NB4 (cell line): ENCODE results near the gene MOB2.

Source experiments
- DNase-seq: peaks from one replicate; pipeline ENCODE4 v3.0.0; 2010; ENCODE audit warnings: low read depth
- H3K4me3 ChIP-seq: one replicate; pipeline ENCODE4 v1.5.1; 2011; ENCODE audit warnings: mild to moderate bottlenecking, low read depth, low read length, moderate library complexity
- MYC ChIP-seq: IDR thresholded peaks from 2 replicates; pipeline ENCODE4 v1.6.1; 2011; ENCODE audit warnings: low read depth, low read length
- POLR2A ChIP-seq: IDR thresholded peaks from 2 replicates; pipeline ENCODE4 v1.6.1; 2011; ENCODE audit warnings: mild to moderate bottlenecking; ENCODE audit not compliant: insufficient read length; ENCODE audit errors: extremely low read depth
- TF ChIP-seq, protein P1 (sequence below): IDR thresholded peaks from one replicate; pipeline ENCODE4 v1.5.1; 2012; ENCODE audit warnings: low read depth, low read length
- TF ChIP-seq, protein P2 (sequence below): IDR thresholded peaks from 2 replicates; pipeline ENCODE4 v1.6.1; 2011; ENCODE audit warnings: low read depth, low read length

MOB2 gene

DNA sequence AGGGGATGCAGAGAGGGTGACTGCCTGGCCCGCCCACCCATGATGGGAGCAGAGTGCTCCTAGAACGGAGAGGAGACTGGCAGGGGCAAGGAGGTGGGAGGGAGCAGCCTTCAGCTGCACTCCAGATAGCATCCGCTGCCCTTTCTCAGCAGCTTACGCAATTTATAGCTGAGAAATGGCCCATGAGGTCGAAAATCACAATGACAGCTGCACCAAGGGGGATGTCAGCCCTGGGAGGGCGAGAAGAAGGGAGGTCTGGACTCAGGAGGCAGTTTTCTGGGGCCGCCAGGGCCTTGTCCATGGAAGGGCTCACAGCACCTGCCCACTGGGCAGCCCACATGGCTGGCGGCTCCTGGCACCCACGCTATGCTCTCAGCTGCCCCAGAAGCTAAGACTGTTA lies 17.6 kb upstream of the MOB2 start:
- TF ChIP-seq POLR2A (no peak), MYC (no peak)
- TF ChIP-seq, protein P1, sequence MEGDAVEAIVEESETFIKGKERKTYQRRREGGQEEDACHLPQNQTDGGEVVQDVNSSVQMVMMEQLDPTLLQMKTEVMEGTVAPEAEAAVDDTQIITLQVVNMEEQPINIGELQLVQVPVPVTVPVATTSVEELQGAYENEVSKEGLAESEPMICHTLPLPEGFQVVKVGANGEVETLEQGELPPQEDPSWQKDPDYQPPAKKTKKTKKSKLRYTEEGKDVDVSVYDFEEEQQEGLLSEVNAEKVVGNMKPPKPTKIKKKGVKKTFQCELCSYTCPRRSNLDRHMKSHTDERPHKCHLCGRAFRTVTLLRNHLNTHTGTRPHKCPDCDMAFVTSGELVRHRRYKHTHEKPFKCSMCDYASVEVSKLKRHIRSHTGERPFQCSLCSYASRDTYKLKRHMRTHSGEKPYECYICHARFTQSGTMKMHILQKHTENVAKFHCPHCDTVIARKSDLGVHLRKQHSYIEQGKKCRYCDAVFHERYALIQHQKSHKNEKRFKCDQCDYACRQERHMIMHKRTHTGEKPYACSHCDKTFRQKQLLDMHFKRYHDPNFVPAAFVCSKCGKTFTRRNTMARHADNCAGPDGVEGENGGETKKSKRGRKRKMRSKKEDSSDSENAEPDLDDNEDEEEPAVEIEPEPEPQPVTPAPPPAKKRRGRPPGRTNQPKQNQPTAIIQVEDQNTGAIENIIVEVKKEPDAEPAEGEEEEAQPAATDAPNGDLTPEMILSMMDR = no peak
- TF ChIP-seq, protein P2, sequence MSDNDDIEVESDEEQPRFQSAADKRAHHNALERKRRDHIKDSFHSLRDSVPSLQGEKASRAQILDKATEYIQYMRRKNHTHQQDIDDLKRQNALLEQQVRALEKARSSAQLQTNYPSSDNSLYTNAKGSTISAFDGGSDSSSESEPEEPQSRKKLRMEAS = no peak
- no peak overlapping the region for H3K4me3 ChIP-seq
- no peak for DNase-seq

DNA sequence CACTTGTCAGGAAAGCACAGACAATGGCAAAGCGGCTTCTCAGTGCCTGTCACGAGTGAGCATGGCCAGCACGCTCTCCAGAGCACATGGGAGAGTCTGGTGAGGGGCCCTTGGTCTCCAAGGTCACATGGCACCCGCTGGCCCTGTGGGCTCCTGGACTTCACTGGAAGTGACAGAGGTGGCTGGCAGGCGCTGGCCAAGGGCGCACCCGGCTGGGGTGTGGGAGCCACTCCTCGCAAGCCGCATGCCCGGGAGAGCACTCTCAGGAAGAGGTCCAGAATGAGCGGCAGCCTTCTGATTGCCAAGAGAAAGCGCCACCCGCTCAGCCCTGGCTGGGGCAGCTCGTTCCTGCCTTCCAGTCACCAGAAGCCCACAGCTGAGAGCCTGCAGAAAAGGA lies 17.1 kb upstream of the MOB2 start:
- no peak for DNase-seq
- no peak for TF ChIP-seq POLR2A
- TF ChIP-seq, protein P2 = no peak
- H3K4me3 ChIP-seq = no peak overlapping the region

DNA sequence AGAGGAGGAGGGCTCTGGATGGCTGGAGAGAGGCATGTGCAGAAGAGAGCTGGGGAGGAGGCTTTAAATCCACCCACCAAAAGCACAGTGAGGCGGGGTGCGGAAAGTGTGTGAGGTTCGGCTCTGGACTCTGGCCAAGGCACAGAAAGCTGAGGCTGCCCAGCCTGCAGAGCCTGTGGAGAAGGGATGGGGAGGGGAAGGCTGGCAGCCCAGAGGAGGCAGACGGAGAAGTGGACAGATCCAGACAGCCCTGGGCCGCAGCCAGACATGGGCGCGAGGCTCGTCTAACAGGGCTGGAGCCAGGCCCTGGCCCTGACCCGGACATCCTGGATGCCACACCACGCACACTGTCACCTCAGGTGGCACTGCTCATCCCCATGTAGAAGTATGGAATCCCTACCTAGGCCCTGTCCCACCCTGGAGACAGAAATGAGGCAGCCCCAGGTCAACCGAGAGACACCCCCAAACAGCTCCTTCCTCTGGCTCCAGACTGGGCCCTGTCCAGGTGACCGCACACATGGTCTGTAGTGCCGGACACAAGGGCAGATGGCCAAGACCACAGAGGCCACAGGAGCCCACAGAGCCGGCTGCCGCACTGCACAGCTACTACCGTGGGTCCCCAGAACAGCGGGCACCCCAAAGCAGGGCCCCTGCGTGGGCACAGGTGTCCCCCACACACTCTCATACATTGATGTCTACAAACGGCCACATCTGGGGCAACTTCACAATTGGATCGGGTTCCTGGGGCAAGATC lies 16.6 kb upstream of the MOB2 start:
- DNase-seq = no peak
- TF ChIP-seq POLR2A (no peak), MYC (no peak)
- TF ChIP-seq, protein P2 = no peak
- TF ChIP-seq, protein P1 = no peak
- no peak overlapping the region for H3K4me3 ChIP-seq

DNA sequence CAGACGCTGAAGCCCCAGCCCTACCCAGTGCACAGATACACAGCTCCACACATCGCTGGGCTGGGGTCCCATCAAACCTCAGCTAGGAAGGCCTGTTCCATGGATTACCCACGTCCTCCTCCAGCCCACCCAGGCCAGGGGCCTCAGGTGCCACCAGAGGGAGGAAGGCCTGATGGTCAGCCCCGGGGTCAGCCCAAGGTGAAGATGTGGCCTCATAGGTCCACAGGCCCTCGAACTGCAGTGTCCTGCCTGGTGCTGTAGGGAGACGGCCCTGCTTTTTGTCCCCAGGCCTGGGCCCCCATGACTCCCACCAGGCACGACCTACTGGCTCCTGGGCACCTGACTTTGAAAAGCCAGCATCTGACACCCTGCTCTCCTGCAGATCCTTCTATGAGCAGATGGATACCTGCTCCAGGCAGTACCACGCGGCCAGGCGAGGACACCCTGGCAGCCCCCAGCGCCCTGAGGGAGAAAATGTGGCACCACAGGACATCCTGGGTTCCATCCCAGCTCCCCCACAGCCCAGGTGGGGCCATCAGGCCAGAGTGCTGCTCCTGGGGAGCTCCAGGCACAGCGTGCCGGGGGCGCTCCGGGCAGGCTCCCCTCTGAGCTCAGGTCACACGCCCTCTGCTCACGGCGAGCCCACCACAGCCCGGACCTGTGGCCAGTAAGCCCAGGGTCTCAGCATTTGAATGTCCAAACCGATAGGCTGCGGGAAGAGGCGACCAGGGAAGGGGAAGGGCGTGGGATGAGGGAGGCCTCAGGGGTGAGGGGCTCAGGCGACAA lies 15.8 kb upstream of the MOB2 start:
- DNase-seq = no peak
- H3K4me3 ChIP-seq = no peak overlapping the region
- TF ChIP-seq, protein P1 = no peak
- no peak for TF ChIP-seq MYC
- no peak for TF ChIP-seq POLR2A
- TF ChIP-seq, protein P2 = no peak

DNA sequence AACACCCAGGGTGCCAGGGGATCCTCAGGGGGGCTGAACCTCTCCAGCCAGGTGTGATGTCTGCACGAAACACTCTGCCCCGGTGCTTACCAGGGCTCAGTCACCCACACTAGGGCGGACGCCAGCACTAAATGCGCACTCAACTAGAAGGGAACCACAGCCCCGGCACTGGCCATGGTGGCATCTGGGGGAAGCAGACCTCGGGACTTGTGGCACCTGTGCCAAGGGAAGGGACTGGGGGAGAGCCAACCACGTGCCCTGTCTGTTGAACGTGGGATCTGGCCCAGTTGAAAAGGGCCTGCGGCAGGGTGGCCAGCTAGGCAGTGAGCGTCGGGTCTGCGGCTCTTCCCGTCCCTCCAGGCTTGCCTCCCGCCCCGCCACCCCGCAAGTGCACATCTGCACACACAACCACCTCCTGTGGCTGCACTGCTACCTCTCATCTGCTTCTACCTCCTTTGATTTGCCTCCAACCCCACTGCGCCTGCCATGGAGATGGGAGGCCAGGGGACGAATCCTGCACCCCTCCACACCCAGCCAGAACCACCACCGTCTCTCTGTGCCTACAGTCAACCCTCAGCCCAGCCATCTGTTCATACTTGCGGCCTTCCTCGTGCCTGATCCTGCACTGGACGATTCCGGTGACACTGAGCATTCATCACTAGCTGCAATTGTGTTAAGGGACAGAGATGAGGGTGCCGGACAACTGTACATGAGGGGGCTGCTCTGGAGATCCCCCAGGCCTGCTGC lies 15.0 kb upstream of the MOB2 start:
- DNase-seq = no peak
- no peak for TF ChIP-seq POLR2A
- no peak overlapping the region for H3K4me3 ChIP-seq

DNA sequence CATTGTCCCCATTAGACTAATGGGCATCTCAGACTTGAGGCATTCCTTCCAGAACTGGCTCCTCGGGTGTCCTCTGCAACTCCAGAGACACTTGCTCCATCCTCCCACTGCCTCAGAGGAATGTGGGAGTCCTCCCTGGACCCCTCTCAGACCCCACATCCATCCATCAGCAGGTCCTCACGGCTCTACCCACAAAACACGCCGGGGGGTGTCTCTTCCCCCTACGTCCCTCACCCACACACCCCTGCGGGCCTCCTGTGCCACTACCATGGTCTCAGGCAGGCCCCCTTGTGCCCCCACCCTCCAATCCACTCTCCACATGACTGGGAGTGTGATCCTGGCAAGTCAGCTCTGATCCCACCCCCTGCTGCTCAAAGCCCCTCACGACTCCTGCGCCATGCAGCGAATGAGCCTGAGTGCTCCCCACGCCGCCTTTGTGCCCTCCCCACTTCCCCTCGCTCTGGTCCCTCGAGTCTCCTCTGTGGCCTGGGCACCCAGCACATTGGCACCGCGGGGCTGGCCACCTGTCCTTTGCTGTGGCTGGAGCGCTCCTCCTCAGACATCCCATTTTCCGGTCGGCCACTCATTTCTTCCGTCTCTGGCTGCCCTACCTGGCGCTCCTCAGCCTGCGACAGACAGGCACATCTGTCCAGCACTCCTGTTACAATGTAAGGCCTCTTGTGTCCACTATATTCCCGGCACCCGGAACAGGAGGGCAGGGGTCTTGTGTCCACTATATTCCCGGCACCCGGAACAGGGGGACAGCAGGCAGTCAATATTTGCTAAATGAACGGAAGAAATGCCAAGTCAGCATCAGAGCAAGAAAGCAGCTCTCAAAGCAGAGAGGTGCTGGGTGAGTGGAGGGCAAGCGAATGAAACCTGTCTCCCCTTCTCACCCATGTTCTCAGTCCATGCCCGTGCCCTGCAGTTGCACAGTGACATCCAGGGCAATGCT lies 14.2 kb upstream of the MOB2 start:
- TF ChIP-seq, protein P2 = no peak
- TF ChIP-seq POLR2A (no peak), MYC (no peak)
- TF ChIP-seq, protein P1 = no peak
- H3K4me3 ChIP-seq = no peak overlapping the region
- DNase-seq = no peak
